HepG2 (cell line): ENCODE data around the gene RGL3. TPM values are rescaled to one million over a fixed set of nuclear protein-coding genes. Genes with fewer than 3 reads are reported as not detected.

Experiments
- ELF3 ChIP-seq: IDR thresholded peaks from 2 replicates; pipeline ENCODE4 v1.6.1; 2016; ENCODE audit warnings: missing genetic modification reagents, missing compliant biosample characterization
- FOXA1 ChIP-seq, 2 experiments: fragments of 450-650 bp in 1 of 2; sonication (generic) in 1 of 2; formaldehyde crosslinking in 1 of 2; IDR thresholded peaks; 2 replicates each; pipeline versions ENCODE4 v1.4.0 to v1.6.1; 2016 to 2020; ENCODE audit warnings: missing genetic modification reagents in 1 of 2
- FUBP1 ChIP-seq: sonication (generic); formaldehyde crosslinking; IDR thresholded peaks from 2 replicates; pipeline ENCODE4 v1.5.1; 2020; ENCODE audit warnings: missing genetic modification reagents, mild to moderate bottlenecking, borderline replicate concordance
- GABPB1 ChIP-seq: IDR thresholded peaks from 2 replicates; pipeline ENCODE4 v1.6.1; 2016; ENCODE audit warnings: mild to moderate bottlenecking, missing genetic modification reagents, moderate library complexity, missing compliant biosample characterization
- IRF1 ChIP-seq: sonication (generic); formaldehyde crosslinking; IDR thresholded peaks from 2 replicates; pipeline ENCODE4 v1.4.0; 2020; ENCODE audit warnings: low read depth, mild to moderate bottlenecking, missing genetic modification reagents
- PATZ1 ChIP-seq: sonication (generic); formaldehyde crosslinking; IDR thresholded peaks from 2 replicates; pipeline ENCODE4 v1.4.0; 2020; ENCODE audit warnings: missing genetic modification reagents
- SALL2 ChIP-seq: sonication (generic); formaldehyde crosslinking; IDR thresholded peaks from 2 replicates; pipeline ENCODE4 v1.8.1; 2023; ENCODE audit warnings: mild to moderate bottlenecking, missing genetic modification reagents, inconsistent platforms
- THAP9 ChIP-seq: sonication (generic); formaldehyde crosslinking; IDR thresholded peaks from 2 replicates; pipeline ENCODE4; 2020; ENCODE audit warnings: missing genetic modification reagents, mild to moderate bottlenecking, borderline replicate concordance
- ZNF362 ChIP-seq: sonication (generic); formaldehyde crosslinking; IDR thresholded peaks from 2 replicates; pipeline ENCODE4 v1.4.0; 2020; ENCODE audit warnings: missing genetic modification reagents, mild to moderate bottlenecking, borderline replicate concordance
- ZNF646 ChIP-seq: sonication (generic); formaldehyde crosslinking; IDR thresholded peaks from 2 replicates; pipeline ENCODE4 v1.9.0; 2021; ENCODE audit warnings: mild to moderate bottlenecking, missing genetic modification reagents
- polyA plus RNA-seq, 8 experiments: library from polyadenylated mRNA; depleted of rRNA in 3 of 8; stranded (reverse) in 7 of 8; unstranded in 1 of 8; fragments of >200 nt; fragmentation: Illumina TruSeq in 4 of 8; extraction: Trizol in 4 of 8; gene quantifications; 2 replicates each; pipeline versions ENCODE4 v1.2.1 to v1.2.3, GENCODE V29; 2011 to 2016; ENCODE audit warnings: low read depth in 4 of 8, missing spikeins in 1 of 8, mixed read lengths in 1 of 8; ENCODE audit not compliant: insufficient read depth in 1 of 8
- total RNA-seq, 5 experiments: library from RNA; depleted of rRNA; stranded (reverse); fragments of >200 nt; fragmentation: Illumina TruSeq; extraction: Trizol; gene quantifications; 2 replicates each; pipeline ENCODE4 v1.2.3, GENCODE V29; 2016; ENCODE audit warnings: low read depth in 1 of 5

The RGL3 gene
- total and polyA plus RNA-seq, 2 of the 13 experiments (the other 11 are each of a cell fraction or from before 2014, with no cell fraction given), result 4.2 to 7.6 TPM

GRCh38 chr19:11464333-11465265 is 45.5 kb upstream of the RGL3 start (continued):
- TF ChIP-seq PATZ1 (no peak), ZNF362 (CRISPR knock-in tag) (no peak), THAP9 (CRISPR knock-in tag) (no peak), SALL2 (CRISPR knock-in tag) (no peak), IRF1 (no peak), FUBP1 (CRISPR knock-in tag) (no peak), ELF3 (CRISPR knock-in tag) (no peak), ZNF646 (CRISPR knock-in tag) (peak; percentile 87), GABPB1 (CRISPR knock-in tag) (no peak), FOXA1 (IDR thresholded peaks at IDR 0.05) (peak; percentile 9; the same call in 1 of the 2 replicates), FOXA1 (CRISPR knock-in tag; IDR thresholded peaks at IDR 0.05) (no peak)
